Vagina (tissue), 2 donors: ENCODE data around the gene ADGRF5.
"Not testable (repeated sequence)": the region's sequence is repeated elsewhere in the genome, so short reads cannot be mapped to it uniquely, and the experiment has no call there.

Experiments used
- POLR2A ChIP-seq, 2 donors: fragments of 450-650 bp; IDR thresholded peaks; one replicate each; pipeline ENCODE4 v1.6.1; 2017; ENCODE audit warnings: antibody characterized with exemption in 2 of 2, mild to moderate bottlenecking in 2 of 2, moderate library complexity in 2 of 2
- POLR2AphosphoS5 ChIP-seq, 2 donors: sonication (generic); formaldehyde crosslinking; IDR thresholded peaks; one replicate each; pipeline ENCODE4 v1.9.0; 2017; ENCODE audit warnings: antibody characterized with exemption in 2 of 2, mild to moderate bottlenecking in 2 of 2, low read depth in 1 of 2; ENCODE audit not compliant: insufficient read depth in 1 of 2
- TF ChIP-seq, protein P1 (sequence below), 3 experiments: fragments of 450-650 bp in 2 of 3; fragments of 200-600 bp in 1 of 3; sonication (generic) in 1 of 3; IDR thresholded peaks; one replicate each; pipeline ENCODE4 v1.5.1; 2017 to 2019; ENCODE audit warnings: antibody characterized with exemption in 3 of 3, mild to moderate bottlenecking in 2 of 3, moderate library complexity in 2 of 3

DNA sequence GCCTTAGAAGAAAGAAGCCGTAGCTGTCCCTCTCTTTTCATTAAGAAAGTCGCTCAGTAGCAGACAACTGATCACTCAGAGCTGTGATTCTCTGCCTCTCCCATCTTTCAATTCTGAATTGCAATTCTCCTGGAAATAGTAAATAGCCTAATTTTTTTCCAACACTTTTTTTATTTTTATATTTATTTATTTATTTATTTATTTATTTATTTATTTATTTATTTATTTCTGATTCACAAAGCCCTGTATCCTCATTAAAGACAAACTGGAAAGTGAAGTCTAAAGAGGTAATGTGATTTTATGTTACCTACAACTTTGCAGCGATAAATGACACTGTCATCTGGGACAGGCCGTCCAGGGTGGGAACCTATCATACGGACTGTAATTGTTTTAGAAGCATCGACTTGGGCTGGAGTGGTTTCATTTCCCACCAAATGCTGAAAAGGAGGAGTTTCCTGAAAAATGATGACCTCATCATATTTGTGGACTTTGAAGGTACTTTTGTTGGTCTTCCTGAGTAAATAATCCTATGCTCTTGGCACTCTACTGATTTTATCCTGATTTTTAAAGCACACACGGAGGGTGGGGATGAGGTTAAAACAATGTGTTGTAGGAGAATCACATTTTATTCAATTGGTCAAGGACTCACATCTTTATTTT lies 87.4 kb downstream of the ADGRF5 start:
- not testable (repeated sequence) for TF ChIP-seq POLR2AphosphoS5 (IDR thresholded peaks at IDR 0.05; ENCODE audit: insufficient read depth in 1 of 2, low read depth in 1 of 2); POLR2A (IDR thresholded peaks at IDR 0.05)
- TF ChIP-seq, protein P1, sequence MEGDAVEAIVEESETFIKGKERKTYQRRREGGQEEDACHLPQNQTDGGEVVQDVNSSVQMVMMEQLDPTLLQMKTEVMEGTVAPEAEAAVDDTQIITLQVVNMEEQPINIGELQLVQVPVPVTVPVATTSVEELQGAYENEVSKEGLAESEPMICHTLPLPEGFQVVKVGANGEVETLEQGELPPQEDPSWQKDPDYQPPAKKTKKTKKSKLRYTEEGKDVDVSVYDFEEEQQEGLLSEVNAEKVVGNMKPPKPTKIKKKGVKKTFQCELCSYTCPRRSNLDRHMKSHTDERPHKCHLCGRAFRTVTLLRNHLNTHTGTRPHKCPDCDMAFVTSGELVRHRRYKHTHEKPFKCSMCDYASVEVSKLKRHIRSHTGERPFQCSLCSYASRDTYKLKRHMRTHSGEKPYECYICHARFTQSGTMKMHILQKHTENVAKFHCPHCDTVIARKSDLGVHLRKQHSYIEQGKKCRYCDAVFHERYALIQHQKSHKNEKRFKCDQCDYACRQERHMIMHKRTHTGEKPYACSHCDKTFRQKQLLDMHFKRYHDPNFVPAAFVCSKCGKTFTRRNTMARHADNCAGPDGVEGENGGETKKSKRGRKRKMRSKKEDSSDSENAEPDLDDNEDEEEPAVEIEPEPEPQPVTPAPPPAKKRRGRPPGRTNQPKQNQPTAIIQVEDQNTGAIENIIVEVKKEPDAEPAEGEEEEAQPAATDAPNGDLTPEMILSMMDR (IDR thresholded peaks at IDR 0.05): not testable (repeated sequence)
